HEK293 (cell line): Measurements from ENCODE around the gene SERF2.

Experiments
- HIC1 ChIP-seq: fragments of 450-650 bp; formaldehyde crosslinking; IDR thresholded peaks from 2 replicates; pipeline ENCODE4 v1.5.1; 2016; ENCODE audit warnings: missing biosample characterization, missing genetic modification characterization
- HOXC10 ChIP-seq: sonication (generic); formaldehyde crosslinking; IDR thresholded peaks from 2 replicates; pipeline ENCODE4 v1.8.1; 2023; ENCODE audit warnings: mild to moderate bottlenecking, missing genetic modification reagents
- INSM2 ChIP-seq: fragments of 450-650 bp; formaldehyde crosslinking; IDR thresholded peaks from 2 replicates; pipeline ENCODE4 v1.5.1; 2016; ENCODE audit warnings: missing biosample characterization, missing genetic modification characterization
- KLF1 ChIP-seq: fragments of 450-650 bp; formaldehyde crosslinking; IDR thresholded peaks from 2 replicates; pipeline ENCODE4 v1.5.1; 2016; ENCODE audit warnings: missing biosample characterization, missing genetic modification characterization
- KLF10 ChIP-seq: fragments of 450-650 bp; IDR thresholded peaks from 2 replicates; pipeline ENCODE4 v1.5.1; 2018; ENCODE audit warnings: missing biosample characterization, mild to moderate bottlenecking, missing genetic modification characterization
- MEIS1 ChIP-seq: sonication (generic); formaldehyde crosslinking; IDR thresholded peaks from 2 replicates; pipeline ENCODE4 v1.8.1; 2022; ENCODE audit warnings: missing genetic modification reagents, mild to moderate bottlenecking, borderline replicate concordance
- MYNN ChIP-seq: fragments of 450-650 bp; formaldehyde crosslinking; IDR thresholded peaks from 2 replicates; pipeline ENCODE4 v1.5.1; 2016; ENCODE audit warnings: missing biosample characterization, missing genetic modification characterization, borderline replicate concordance
- PBX3 ChIP-seq: sonication (generic); formaldehyde crosslinking; IDR thresholded peaks from 2 replicates; pipeline ENCODE4 v1.8.1; 2022; ENCODE audit warnings: mild to moderate bottlenecking, moderate library complexity, missing genetic modification reagents
- PRDM1 ChIP-seq: fragments of 450-650 bp; formaldehyde crosslinking; IDR thresholded peaks from 2 replicates; pipeline ENCODE4; 2016; ENCODE audit warnings: missing biosample characterization, missing genetic modification characterization
- PRDM4 ChIP-seq: fragments of 450-650 bp; formaldehyde crosslinking; IDR thresholded peaks from 2 replicates; pipeline ENCODE4 v1.5.1; 2017; ENCODE audit warnings: missing biosample characterization, missing genetic modification characterization
- SALL2 ChIP-seq: fragments of 450-650 bp; formaldehyde crosslinking; IDR thresholded peaks from 2 replicates; pipeline ENCODE4 v1.5.0; 2017; ENCODE audit warnings: missing biosample characterization, mild to moderate bottlenecking, missing genetic modification characterization, borderline replicate concordance
- ZBTB44 ChIP-seq: fragments of 450-650 bp; IDR thresholded peaks from 2 replicates; pipeline ENCODE4 v1.5.1; 2018; ENCODE audit warnings: missing biosample characterization, mild to moderate bottlenecking, missing genetic modification characterization
- ZBTB48 ChIP-seq: fragments of 450-650 bp; formaldehyde crosslinking; IDR thresholded peaks from 2 replicates; pipeline ENCODE4 v1.5.1; 2016; ENCODE audit warnings: missing biosample characterization, missing genetic modification characterization
- ZFP41 ChIP-seq: fragments of 450-650 bp; formaldehyde crosslinking; IDR thresholded peaks from 2 replicates; pipeline ENCODE4 v1.5.1; 2016; ENCODE audit warnings: missing biosample characterization, missing genetic modification characterization, borderline replicate concordance
- ZFP69B ChIP-seq: fragments of 450-650 bp; formaldehyde crosslinking; IDR thresholded peaks from 2 replicates; pipeline ENCODE4 v1.5.1; 2016; ENCODE audit warnings: missing biosample characterization, missing genetic modification characterization
- ZNF248 ChIP-seq: fragments of 450-650 bp; formaldehyde crosslinking; IDR thresholded peaks from 2 replicates; pipeline ENCODE4 v1.5.1; 2017; ENCODE audit warnings: missing biosample characterization, missing genetic modification characterization
- ZNF324 ChIP-seq: fragments of 450-650 bp; formaldehyde crosslinking; IDR thresholded peaks from 2 replicates; pipeline ENCODE4 v1.5.1; 2016; ENCODE audit warnings: missing biosample characterization, missing genetic modification characterization
- ZNF488 ChIP-seq: fragments of 450-650 bp; formaldehyde crosslinking; IDR thresholded peaks from 2 replicates; pipeline ENCODE4 v1.5.1; 2016; ENCODE audit warnings: missing biosample characterization, missing genetic modification characterization
- ZNF510 ChIP-seq: fragments of 450-650 bp; formaldehyde crosslinking; IDR thresholded peaks from 2 replicates; pipeline ENCODE4 v1.5.1; 2018; ENCODE audit warnings: mild to moderate bottlenecking, missing genetic modification characterization, missing biosample characterization; ENCODE audit not compliant: insufficient replicate concordance
- ZNF513 ChIP-seq: fragments of 450-650 bp; IDR thresholded peaks from 2 replicates; pipeline ENCODE4 v1.5.1; 2018; ENCODE audit warnings: missing biosample characterization, missing genetic modification characterization
- ZNF521 ChIP-seq: fragments of 450-650 bp; formaldehyde crosslinking; IDR thresholded peaks from 2 replicates; pipeline ENCODE4 v1.5.1; 2017; ENCODE audit warnings: missing biosample characterization, mild to moderate bottlenecking, missing genetic modification characterization
- ZNF530 ChIP-seq: fragments of 450-650 bp; formaldehyde crosslinking; IDR thresholded peaks from 2 replicates; pipeline ENCODE4 v1.5.1; 2016; ENCODE audit warnings: low read depth, missing biosample characterization, missing genetic modification characterization
- ZNF596 ChIP-seq: fragments of 450-650 bp; IDR thresholded peaks from 2 replicates; pipeline ENCODE4 v1.5.0; 2018; ENCODE audit warnings: missing biosample characterization, mild to moderate bottlenecking, missing genetic modification characterization, moderate library complexity
- ZNF600 ChIP-seq: fragments of 450-650 bp; formaldehyde crosslinking; IDR thresholded peaks from 2 replicates; pipeline ENCODE4 v1.5.1; 2016; ENCODE audit warnings: missing biosample characterization, missing genetic modification characterization
- ZNF658 ChIP-seq: fragments of 450-650 bp; formaldehyde crosslinking; IDR thresholded peaks from 2 replicates; pipeline ENCODE4; 2016; ENCODE audit warnings: missing biosample characterization, missing genetic modification characterization
- ZNF664 ChIP-seq: fragments of 450-650 bp; formaldehyde crosslinking; IDR thresholded peaks from 2 replicates; pipeline ENCODE4 v1.5.1; 2016; ENCODE audit warnings: missing biosample characterization, missing genetic modification characterization
- ZNF670 ChIP-seq: fragments of 450-650 bp; formaldehyde crosslinking; IDR thresholded peaks from 2 replicates; pipeline ENCODE4 v1.5.1; 2016; ENCODE audit warnings: missing biosample characterization, missing genetic modification characterization, low read depth
- ZNF791 ChIP-seq: fragments of 450-650 bp; formaldehyde crosslinking; IDR thresholded peaks from 2 replicates; pipeline ENCODE4 v1.5.1; 2016; ENCODE audit warnings: missing biosample characterization, missing genetic modification characterization
- ZXDB ChIP-seq: fragments of 450-650 bp; formaldehyde crosslinking; IDR thresholded peaks from 2 replicates; pipeline ENCODE4 v1.5.1; 2016; ENCODE audit warnings: missing biosample characterization, missing genetic modification characterization

Gene SERF2

GRCh38 chr15:43776101-43776717, 15.9 kb upstream of the SERF2 start (continued):
- peak; percentile 26; the same call in 1 of the 2 replicates for TF ChIP-seq HIC1
- no peak for TF ChIP-seq ZBTB44 (tag by site-specific recombination)
- no peak for TF ChIP-seq ZNF488 (tag by site-specific recombination)
- no peak; the same call in 1 of the 2 replicates for TF ChIP-seq ZBTB48 (tag by site-specific recombination)
- no peak for TF ChIP-seq ZFP41 (tag by site-specific recombination)
- no peak for TF ChIP-seq INSM2
- no peak for TF ChIP-seq ZNF791
- TF ChIP-seq ZNF248 (tag by site-specific recombination) = no peak
- TF ChIP-seq ZNF510 (tag by site-specific recombination) = no peak
- TF ChIP-seq KLF10 (tag by site-specific recombination) = no peak; the same call in 1 of the 2 replicates
- TF ChIP-seq ZNF513 (tag by site-specific recombination) = no peak
- TF ChIP-seq ZXDB (tag by site-specific recombination) = 0 out of 2 replicates have a peak, but pooled peaks have one; percentile 9
- TF ChIP-seq ZNF670 (tag by site-specific recombination) = no peak
- TF ChIP-seq ZNF521 (tag by site-specific recombination) = no peak
- TF ChIP-seq PBX3 (CRISPR knock-in tag) = no peak
- no peak for TF ChIP-seq ZNF324 (tag by site-specific recombination)
- TF ChIP-seq SALL2 (tag by site-specific recombination) = no peak
- no peak for TF ChIP-seq PRDM1 (tag by site-specific recombination)
- TF ChIP-seq PRDM4 (tag by site-specific recombination) = no peak
- no peak for TF ChIP-seq ZNF664 (tag by site-specific recombination)
- peak; percentile 34 for TF ChIP-seq ZNF600 (tag by site-specific recombination)
- no peak for TF ChIP-seq MEIS1 (CRISPR knock-in tag)
- no peak for TF ChIP-seq KLF1 (tag by site-specific recombination)
- peak; percentile 92 for TF ChIP-seq ZFP69B
- TF ChIP-seq ZNF530 (tag by site-specific recombination) = no peak
- no peak for TF ChIP-seq ZNF658 (tag by site-specific recombination)
- TF ChIP-seq HOXC10 (CRISPR knock-in tag) = no peak
- TF ChIP-seq MYNN (tag by site-specific recombination) = no peak
- TF ChIP-seq ZNF596 (tag by site-specific recombination) = no peak
